Neural crest cell (in vitro differentiated cells): ENCODE measurements around the gene KRTAP12-3. TPM values are rescaled to one million over a fixed set of nuclear protein-coding genes. Genes with fewer than 3 reads are reported as not detected.
"Not testable (repeated sequence)": the region's sequence is repeated elsewhere in the genome, so short reads cannot be mapped to it uniquely, and the experiment has no call there.

Experiments used
- DNase-seq: peaks from one replicate; pipeline ENCODE4 v3.0.0; 2021; ENCODE audit warnings: low read depth, mixed read lengths, low spot score
- H3K27ac Mint-ChIP-seq: one replicate; pipeline ENCODE4 v1.8.0; 2021; ENCODE audit warnings: mild to moderate bottlenecking, mixed read lengths; ENCODE audit not compliant: unreplicated experiment
- H3K27me3 Mint-ChIP-seq: 2 replicates; pipeline ENCODE4 v1.8.0; 2021; ENCODE audit warnings: low read depth, mild to moderate bottlenecking, mixed read lengths
- H3K36me3 Mint-ChIP-seq: 2 replicates; pipeline ENCODE4 v1.8.0; 2021; ENCODE audit warnings: low read depth, mild to moderate bottlenecking, mixed read lengths
- H3K4me1 Mint-ChIP-seq: 2 replicates; pipeline ENCODE4 v1.8.0; 2021; ENCODE audit warnings: mixed read lengths
- H3K4me3 Mint-ChIP-seq: one replicate; pipeline ENCODE4 v1.8.0; 2021; ENCODE audit warnings: mild to moderate bottlenecking, mixed read lengths
- H3K9me3 Mint-ChIP-seq: 2 replicates; pipeline ENCODE4 v1.8.0; 2021; ENCODE audit warnings: mixed read lengths
- CTCF ChIP-seq: fragments of 200-600 bp; sonication (generic); conservative IDR thresholded peaks from 2 replicates; pipeline ENCODE4 v1.5.0; 2021; ENCODE audit warnings: antibody characterized with exemption, mild to moderate bottlenecking
- long read RNA-seq: library from polyadenylated mRNA; unstranded; transcript quantifications from one replicate; pipeline ENCODE4 v2.0.0, GENCODE V29; 2020
- total RNA-seq: library from RNA; stranded (reverse); gene quantifications from 2 replicates; pipeline ENCODE4 v1.2.1, GENCODE V29; 2021

The KRTAP12-3 gene
- total RNA-seq: not detected in 2 replicates
- long read RNA-seq: 0 reads

- Mint-ChIP-seq H3K4me1 (peaks cover 13% of the 10 kb centered on the region), H3K27ac (no peak within 1 kb of the TSS), H3K9me3 (peaks cover 11% of the 10 kb centered on the region), H3K4me3 (no peak within 1 kb of the TSS), H3K27me3 (no peaks in the 10 kb centered on the region), H3K36me3 (peaks cover 2% of the 10 kb centered on the region)
- TF ChIP-seq CTCF: no peak
- DNase-seq: no peak
Measured at GRCh38 chr21:44657635-44658540, at the start of gene KRTAP12-3. Gene KRTAP12-3 (plus strand): TSS chr21:44657932. CDS start chr21:44657980, 48 bp downstream.

DNA sequence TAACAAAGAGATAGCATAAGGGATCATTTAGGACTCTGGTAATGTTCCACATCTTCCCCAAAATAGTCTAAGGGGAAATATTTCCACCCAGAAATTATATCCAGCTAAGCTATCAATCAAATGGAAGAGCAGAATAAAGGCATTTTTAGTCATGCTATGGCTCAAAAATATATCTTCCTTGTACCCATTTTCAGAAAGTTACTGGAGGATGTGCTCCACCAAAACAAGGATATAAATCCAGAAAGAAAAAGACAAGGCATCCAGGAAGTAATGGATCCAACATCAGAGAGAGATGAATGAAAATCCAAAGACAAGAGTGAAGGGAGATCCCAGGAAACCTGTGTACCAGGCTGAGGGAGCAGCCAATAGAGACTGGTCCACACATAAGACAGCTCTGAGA, 48.5 kb upstream of the KRTAP12-3 start:
- H3K36me3 Mint-ChIP-seq: peaks cover 12% of the 10 kb centered on the region
- peaks cover 30% of the 10 kb centered on the region for H3K27me3 Mint-ChIP-seq
- no peak overlapping the region for H3K4me3 Mint-ChIP-seq
- no peak overlapping the region for H3K27ac Mint-ChIP-seq
- no peak for DNase-seq
- no peak for TF ChIP-seq CTCF
- peaks cover 25% of the 10 kb centered on the region for H3K9me3 Mint-ChIP-seq
- no peaks in the 10 kb centered on the region for H3K4me1 Mint-ChIP-seq

DNA sequence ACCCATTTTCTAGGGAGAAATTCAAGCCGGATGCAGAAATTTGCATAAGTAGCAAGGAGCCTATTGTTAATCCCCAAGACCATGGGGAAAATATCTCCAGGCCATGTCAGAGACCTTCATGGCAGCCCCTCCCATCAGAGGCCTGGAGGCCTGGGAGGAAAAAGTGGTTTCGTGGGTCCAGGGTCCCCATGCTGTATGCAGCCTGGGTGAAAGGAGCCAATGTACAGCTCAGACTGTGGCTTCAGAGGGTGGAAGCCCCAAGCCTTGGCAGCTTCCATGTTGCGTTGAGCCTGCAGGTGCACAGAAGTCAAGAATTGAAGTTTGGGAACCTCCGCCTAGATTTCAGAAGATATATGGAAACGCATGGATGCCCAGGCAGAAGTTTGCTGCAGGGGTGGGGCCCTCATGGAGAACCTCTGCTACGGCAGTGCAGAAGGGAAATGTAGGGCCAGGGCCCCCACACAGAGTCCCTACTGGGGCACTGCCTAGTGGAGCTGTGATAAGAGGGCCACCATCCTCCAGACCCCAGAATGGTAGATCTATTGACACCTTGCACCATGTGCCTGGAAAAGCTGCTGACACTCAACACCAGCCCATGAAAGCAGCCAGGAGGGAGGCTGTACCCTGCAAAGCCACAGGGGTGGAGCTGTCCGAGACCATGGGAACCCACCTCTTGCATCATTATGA, 47.4 kb upstream of the KRTAP12-3 start:
- peaks cover 12% of the 10 kb centered on the region for H3K36me3 Mint-ChIP-seq
- H3K27me3 Mint-ChIP-seq: peaks cover 20% of the 10 kb centered on the region
- H3K27ac Mint-ChIP-seq, H3K4me1 Mint-ChIP-seq, DNase-seq, H3K4me3 Mint-ChIP-seq: not testable (repeated sequence)
- H3K9me3 Mint-ChIP-seq: peaks cover 17% of the 10 kb centered on the region

DNA sequence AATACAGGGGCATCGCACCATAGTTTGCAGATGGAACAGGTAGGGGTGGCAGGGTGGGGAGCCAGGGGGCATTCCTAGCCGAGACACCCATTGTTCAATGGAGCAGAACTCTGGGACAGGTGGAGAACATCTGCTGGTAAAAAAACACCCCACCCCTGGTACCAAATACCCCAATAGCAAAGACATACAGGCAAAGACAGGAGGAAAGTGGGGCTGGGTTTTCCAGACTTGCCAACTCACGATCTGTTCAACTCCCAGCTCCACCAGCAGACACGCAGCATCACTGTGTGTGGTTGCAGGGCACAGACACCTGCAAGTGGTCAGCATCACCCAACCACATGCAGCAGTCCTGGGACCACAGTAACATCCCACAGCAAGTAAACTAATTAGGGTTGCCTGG, 46.2 kb upstream of the KRTAP12-3 start:
- TF ChIP-seq CTCF: no peak
- peaks cover 12% of the 10 kb centered on the region for H3K36me3 Mint-ChIP-seq
- H3K27ac Mint-ChIP-seq: no peak overlapping the region
- no peak for DNase-seq
- no peak overlapping the region for H3K4me3 Mint-ChIP-seq
- H3K27me3 Mint-ChIP-seq: peaks cover 12% of the 10 kb centered on the region
- H3K9me3 Mint-ChIP-seq: peaks cover 15% of the 10 kb centered on the region
- no peaks in the 10 kb centered on the region for H3K4me1 Mint-ChIP-seq

GRCh38 chr21:44612029-44612486, 45.7 kb upstream of the KRTAP12-3 start, which contains the start of gene KRTAP10-8:
Gene KRTAP10-8 (plus strand): TSS chr21:44612079. CDS start chr21:44612101, 22 bp downstream.
- Mint-ChIP-seq H3K9me3 (peaks cover 14% of the 10 kb centered on the region), H3K27me3 (peaks cover 10% of the 10 kb centered on the region), H3K36me3 (peaks cover 12% of the 10 kb centered on the region), H3K4me1 (no peaks in the 10 kb centered on the region), H3K4me3 (no peak within 1 kb of the TSS), H3K27ac (no peak within 1 kb of the TSS)
- DNase-seq: no peak
- TF ChIP-seq CTCF: no peak
